Transverse colon (tissue), 3 donors: ENCODE measurements around the gene VPS35L.
A peak's percentile ranks its signal among the peaks of the same experiment; 100 is the strongest.

Experiments used
- CTCF ChIP-seq, 5 experiments: fragments of 200-600 bp in 3 of 5; fragments of 450-650 bp in 2 of 5; sonication (generic) in 3 of 5; IDR thresholded peaks; 1 replicate in 2 of 5; 2 replicates in 3 of 5; pipeline ENCODE4 v1.5.1; 2016 to 2017; ENCODE audit warnings: antibody characterized with exemption in 5 of 5, inconsistent platforms in 3 of 5, mild to moderate bottlenecking in 2 of 5, moderate library complexity in 1 of 5
- POLR2A ChIP-seq: fragments of 450-650 bp; IDR thresholded peaks from one replicate; pipeline ENCODE4 v1.6.1; 2016; ENCODE audit warnings: antibody characterized with exemption, mild to moderate bottlenecking, moderate library complexity

GRCh38 chr16:19520861-19521331, 34.6 kb upstream of the VPS35L start:
- TF ChIP-seq CTCF (IDR thresholded peaks at IDR 0.05) = no peak
- TF ChIP-seq POLR2A = peak; percentile 62
